Measurements from ENCODE around the gene NOTO.

GRCh38 chr2:73215254-73215653, 12.9 kb downstream of the NOTO start:
- TF ChIP-seq ZFX (IDR thresholded peaks at IDR 0.05; ENCODE audit: borderline replicate concordance) (no peak), CTCF (IDR thresholded peaks at IDR 0.05) (no peak)
